NCI-H510A treated with DMSO at 0.1 percent for 48 hours (cell line): ENCODE measurements around the gene APEH.

Experiments used
- DNase-seq: peaks from one replicate; lab custom pipeline; 2025; lab: John Stamatoyannopoulos, UW

Gene APEH

GRCh38 chr3:49673715-49674496 lies at the start of gene APEH:
APEH (plus strand) TSS chr3:49674351; CDS start chr3:49674402, 51 bp downstream.
- DNase-seq: no peak

GRCh38 chr3:49625071-49625470 lies 49.1 kb upstream of the APEH start:
- no peak for DNase-seq

GRCh38 chr3:49626101-49626581 lies 48.0 kb upstream of the APEH start:
- no peak for DNase-seq

- DNase-seq: no peak
Observed at GRCh38 chr3:49626796-49627195, 47.4 kb upstream of the APEH start.

GRCh38 chr3:49627634-49628033 lies 46.5 kb upstream of the APEH start:
- DNase-seq: no peak

- DNase-seq: no peak
Observed at GRCh38 chr3:49628249-49628648, 45.9 kb upstream of the APEH start.

- no peak for DNase-seq
Observed at GRCh38 chr3:49629451-49629850, 44.7 kb upstream of the APEH start.

- DNase-seq: no peak
Observed at GRCh38 chr3:49629866-49630265, 44.3 kb upstream of the APEH start.

GRCh38 chr3:49630784-49631183 lies 43.4 kb upstream of the APEH start:
- DNase-seq: no peak

GRCh38 chr3:49634736-49635135 lies 39.4 kb upstream of the APEH start:
- DNase-seq: no peak

GRCh38 chr3:49636883-49637609 lies 37.1 kb upstream of the APEH start:
- DNase-seq: no peak

GRCh38 chr3:49638445-49638844 lies 35.7 kb upstream of the APEH start:
- no peak for DNase-seq

GRCh38 chr3:49639551-49639950 lies 34.6 kb upstream of the APEH start:
- DNase-seq: no peak

GRCh38 chr3:49641292-49641691 lies 32.9 kb upstream of the APEH start:
- no peak for DNase-seq

- no peak for DNase-seq
Observed at GRCh38 chr3:49641921-49642707, 32.0 kb upstream of the APEH start.

GRCh38 chr3:49642708-49643145 lies 31.4 kb upstream of the APEH start:
- no peak for DNase-seq

GRCh38 chr3:49644684-49645083 lies 29.5 kb upstream of the APEH start:
- DNase-seq: no peak

- DNase-seq: no peak
Observed at GRCh38 chr3:49646236-49646635, 27.9 kb upstream of the APEH start.

GRCh38 chr3:49647741-49648140 lies 26.4 kb upstream of the APEH start:
- peak; percentile 68 for DNase-seq

- no peak for DNase-seq
Observed at GRCh38 chr3:49648354-49649019, 25.7 kb upstream of the APEH start.

GRCh38 chr3:49649576-49649975 lies 24.6 kb upstream of the APEH start:
- DNase-seq: no peak

GRCh38 chr3:49650177-49650576 lies 24.0 kb upstream of the APEH start:
- no peak for DNase-seq
